Jurkat, Clone E6-1 (cell line): ENCODE measurements around the gene PIK3R5. TPM values are rescaled to one million over a fixed set of nuclear protein-coding genes. Genes with fewer than 3 reads are reported as not detected.

ENCODE experiments used
- DNase-seq: peaks from one replicate; pipeline ENCODE4 v3.0.0-alpha.2; 2011; ENCODE audit warnings: low read depth, low spot score
- H3K4me3 ChIP-seq: 2 replicates; pipeline ENCODE4 v1.5.1; 2011; ENCODE audit warnings: mild to moderate bottlenecking, low read length, control low read depth, moderate library complexity
- polyA plus RNA-seq: library from polyadenylated mRNA; unstranded; fragments of >200 nt; gene quantifications from one replicate; pipeline ENCODE4 v1.2.1, GENCODE V29; 2012; ENCODE audit warnings: missing spikeins; ENCODE audit not compliant: insufficient read length, insufficient read depth

PIK3R5 gene
- polyA plus RNA-seq: 19.5 TPM

DNA sequence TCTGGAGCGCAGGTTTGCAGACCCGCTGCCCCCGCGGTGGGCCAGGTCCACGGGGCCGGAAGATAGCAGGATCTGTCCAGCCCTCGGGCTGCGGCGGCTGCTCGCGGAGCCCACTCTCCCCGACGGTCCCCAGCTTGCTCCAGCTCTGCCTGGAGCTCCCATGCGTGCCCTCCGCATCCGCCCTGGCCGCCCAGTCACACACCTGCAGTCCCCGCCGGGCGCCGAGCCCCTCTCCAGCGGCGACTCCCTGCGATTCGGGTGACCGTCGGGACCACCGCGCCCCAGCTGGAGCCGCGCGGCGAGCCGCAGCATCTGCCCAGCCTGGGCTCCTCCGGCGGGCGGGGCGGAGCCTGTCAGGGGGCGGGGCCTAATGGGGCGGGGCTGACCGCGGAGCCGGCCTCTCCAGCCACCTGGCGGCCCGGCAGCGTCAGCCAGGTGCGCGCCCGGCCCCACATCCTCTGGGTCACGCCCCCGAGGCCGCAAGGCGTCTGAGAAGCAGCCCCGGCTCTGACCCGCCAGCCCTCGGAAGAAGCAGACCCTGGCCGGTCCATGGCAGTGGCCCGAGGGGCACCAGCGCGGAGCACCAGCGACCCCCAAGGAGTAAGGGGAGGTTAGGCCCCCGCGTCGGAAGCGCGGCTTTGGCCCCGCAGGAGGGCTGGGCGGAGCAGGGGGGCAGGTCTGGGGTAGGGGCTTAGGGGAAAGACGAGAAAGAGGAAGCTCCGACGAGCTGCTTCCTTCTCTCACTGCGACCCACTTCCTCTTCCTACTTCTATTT, at the start of gene PIK3R5:
Gene PIK3R5, minus strand, starts transcription at position 314 of the 775 bp plus-strand sequence. CDS start 54,213 bp downstream, outside the sequence.
- peak within 1 kb of the TSS; percentile 65 for H3K4me3 ChIP-seq
- DNase-seq: peak; percentile 40

GRCh38 chr17:9011001-9011400, 45.5 kb upstream of the PIK3R5 start:
- no peak for DNase-seq
- H3K4me3 ChIP-seq: no peak overlapping the region

- no peak overlapping the region for H3K4me3 ChIP-seq
- no peak for DNase-seq
Observed at GRCh38 chr17:9009737-9010136, 44.2 kb upstream of the PIK3R5 start.

DNA sequence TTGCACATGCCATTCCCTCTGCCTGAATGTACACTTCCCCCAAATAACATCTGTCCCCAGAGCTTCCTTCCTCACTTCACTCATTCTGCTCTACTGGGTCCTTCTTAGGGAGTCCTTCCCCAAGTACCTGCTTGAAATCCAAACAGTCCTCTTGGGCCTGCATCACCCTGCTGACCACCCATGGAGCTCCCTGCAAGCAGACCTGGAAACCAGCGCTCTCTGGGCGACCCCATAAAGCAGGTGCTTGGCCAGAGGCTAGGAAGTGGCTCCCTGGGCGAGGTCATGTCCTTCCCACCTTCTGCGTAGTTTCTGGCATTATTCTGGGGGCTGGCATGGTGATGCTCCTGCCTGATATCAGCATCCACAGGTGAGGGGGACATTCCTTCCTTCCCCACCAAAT, 43.6 kb upstream of the PIK3R5 start:
- DNase-seq: no peak
- H3K4me3 ChIP-seq: no peak overlapping the region

DNA sequence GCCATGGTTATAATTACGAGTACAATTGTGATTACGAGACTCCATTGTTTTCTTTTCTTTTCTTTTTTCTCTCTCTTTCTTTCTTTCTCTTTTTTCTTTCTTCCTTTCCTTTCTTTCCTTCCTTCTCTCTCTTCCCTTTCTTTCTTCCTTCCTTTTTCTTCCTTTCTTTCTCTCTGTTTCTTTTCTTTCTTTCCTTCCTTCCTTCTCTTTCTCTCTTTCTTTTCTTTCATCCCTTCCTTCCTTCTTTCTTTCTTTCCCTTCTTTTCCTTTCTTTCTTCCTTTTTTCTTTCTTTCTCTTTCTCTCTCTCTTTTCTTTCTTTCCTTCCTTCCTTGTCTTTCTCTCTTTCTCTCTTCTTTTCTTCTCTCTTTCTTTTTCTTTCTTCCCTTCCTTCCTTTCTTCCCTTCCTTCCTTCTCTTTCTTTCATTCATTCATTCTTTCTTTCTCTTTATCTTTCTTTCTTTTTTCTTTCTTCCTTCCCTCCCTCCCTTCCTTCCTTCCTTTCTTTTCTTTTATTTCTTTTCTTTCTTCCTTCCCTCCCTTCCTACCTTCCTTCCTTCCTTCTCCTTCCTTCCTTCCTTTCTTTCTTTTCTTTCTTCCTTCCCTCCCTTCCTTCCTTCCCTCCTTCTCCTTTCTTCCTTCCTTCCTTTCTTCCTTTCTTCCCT, 41.7 kb upstream of the PIK3R5 start:
- H3K4me3 ChIP-seq: no peak overlapping the region
- no peak for DNase-seq

GRCh38 chr17:9006175-9006767, 40.8 kb upstream of the PIK3R5 start:
- DNase-seq: no peak
- no peak overlapping the region for H3K4me3 ChIP-seq

DNA sequence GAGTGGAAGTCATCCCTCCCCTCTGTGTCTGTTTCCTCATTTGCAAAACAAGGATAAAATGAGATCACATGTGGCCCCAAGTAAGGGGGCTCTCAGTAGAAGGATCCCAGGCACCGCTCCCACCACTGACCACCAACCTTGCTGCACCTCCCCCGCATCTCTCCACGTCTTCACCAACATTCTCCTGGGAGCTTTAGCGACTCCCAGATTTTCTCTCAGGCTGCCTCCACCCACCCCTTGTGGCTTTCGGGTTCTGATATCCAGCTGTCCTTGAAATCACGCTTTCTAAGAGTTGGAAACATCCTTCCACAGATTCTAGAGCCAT, 39.4 kb upstream of the PIK3R5 start:
- DNase-seq: no peak

GRCh38 chr17:9004132-9004960, 38.8 kb upstream of the PIK3R5 start:
- DNase-seq: no peak
- H3K4me3 ChIP-seq: no peak overlapping the region

More for the DNA sequence above, 39.4 kb upstream of the PIK3R5 start:
- H3K4me3 ChIP-seq: no peak overlapping the region

- H3K4me3 ChIP-seq: no peak overlapping the region
Observed at GRCh38 chr17:9003355-9004131, 38.0 kb upstream of the PIK3R5 start.

DNA sequence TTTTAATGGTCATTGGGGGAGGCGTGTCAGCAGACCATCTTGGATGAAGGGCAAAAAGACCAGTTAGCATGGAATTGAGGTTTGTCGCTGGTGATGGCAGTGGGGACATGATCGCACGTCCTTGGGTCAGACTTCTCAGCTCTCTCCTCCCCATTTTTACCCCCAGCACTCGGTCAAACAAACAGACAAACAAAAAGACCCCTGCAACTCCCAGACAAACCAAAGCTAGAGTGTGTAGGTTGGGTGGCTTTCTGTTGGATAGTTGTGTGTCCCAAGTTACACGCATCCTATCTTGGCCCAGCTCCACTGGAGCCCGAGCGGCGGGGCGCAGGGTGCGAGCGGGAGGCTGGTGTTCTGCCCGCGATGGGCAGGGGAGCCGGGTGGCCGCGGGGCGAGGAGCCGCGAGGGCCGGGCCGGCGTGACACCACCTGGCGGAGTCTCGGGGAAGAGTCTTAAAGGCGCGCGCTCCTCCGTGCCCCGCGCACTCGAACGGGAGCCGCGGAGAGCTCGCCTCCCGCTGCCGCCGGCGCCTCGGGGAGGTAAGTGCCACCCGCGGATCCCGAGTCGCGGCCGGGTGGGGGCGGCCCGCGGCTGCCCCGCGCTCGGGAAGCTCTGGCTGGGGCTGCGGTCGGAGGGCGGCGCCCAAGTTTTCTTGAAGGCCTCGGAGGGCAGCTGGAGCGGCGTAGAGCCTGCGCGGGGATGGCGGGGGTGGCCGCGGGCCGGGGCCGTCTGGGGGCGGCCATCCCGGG, 37.3 kb upstream of the PIK3R5 start:
- DNase-seq: no peak
- no peak overlapping the region for H3K4me3 ChIP-seq

More at GRCh38 chr17:9003355-9004131, 38.0 kb upstream of the PIK3R5 start:
- DNase-seq: no peak

DNA sequence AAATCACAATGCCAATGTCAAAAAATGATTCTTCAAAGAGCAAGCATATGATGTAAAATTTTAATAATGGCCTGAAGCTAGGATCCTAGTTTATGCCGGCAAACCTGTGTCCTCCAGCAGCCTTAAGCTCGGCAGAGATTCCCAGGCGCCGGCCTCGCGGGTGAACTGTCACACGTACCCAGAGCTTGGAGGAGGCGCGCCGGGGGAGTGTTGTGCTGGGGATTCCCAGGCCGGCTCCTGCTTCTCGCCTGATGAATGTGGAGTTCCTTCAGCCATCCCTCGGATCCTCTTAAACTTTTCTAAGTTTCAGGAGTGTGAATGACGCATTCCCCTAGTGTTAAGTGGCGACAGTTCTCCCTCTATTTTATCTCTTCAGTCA, 36.7 kb upstream of the PIK3R5 start:
- DNase-seq: no peak
- H3K4me3 ChIP-seq: no peak overlapping the region

DNA sequence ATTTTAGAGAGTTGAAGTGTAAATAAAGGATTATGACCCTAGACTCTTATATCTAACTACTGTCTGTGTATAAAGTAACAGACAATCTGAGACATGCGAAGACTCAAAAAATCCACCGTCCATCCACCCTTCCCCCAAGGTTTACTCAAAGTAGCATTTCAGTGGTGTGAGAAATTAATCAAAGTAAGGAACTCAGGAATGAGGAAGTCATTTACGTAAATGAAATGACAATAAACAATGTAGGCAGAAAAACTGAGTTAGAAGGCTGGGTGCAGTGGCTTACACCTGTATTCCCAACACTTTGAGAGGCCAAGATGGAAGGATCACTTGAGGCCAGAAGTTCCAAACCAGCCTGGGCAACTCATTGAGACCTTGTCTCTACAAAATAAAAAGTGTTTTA, 36.1 kb upstream of the PIK3R5 start:
- H3K4me3 ChIP-seq: no peak overlapping the region
- DNase-seq: no peak

- no peak overlapping the region for H3K4me3 ChIP-seq
- peak; percentile 61 for DNase-seq
Observed at GRCh38 chr17:8997994-8998628, 32.6 kb upstream of the PIK3R5 start.

GRCh38 chr17:8995711-8996110, 30.2 kb upstream of the PIK3R5 start:
- no peak overlapping the region for H3K4me3 ChIP-seq
- no peak for DNase-seq

DNA sequence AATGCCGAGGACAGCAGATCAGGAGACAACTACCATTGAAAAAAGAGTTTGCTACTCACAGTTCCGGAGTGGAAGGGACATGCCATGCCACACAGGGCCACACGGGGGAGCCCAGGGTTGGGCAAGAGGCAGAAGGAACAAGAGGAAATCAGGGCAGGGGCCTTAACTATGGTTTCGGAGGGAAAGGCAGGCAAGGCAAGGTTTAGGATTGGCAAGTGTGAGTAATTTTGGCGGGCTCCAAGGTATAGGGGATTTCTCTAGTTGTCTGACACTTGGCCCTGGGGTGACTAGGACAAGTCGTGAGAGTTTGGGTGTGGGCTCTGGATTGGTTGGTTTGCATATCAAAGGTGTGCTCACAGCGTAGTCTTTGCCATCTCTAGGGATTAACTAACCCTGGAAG, 28.8 kb upstream of the PIK3R5 start:
- no peak overlapping the region for H3K4me3 ChIP-seq
- peak; percentile 58 for DNase-seq

DNA sequence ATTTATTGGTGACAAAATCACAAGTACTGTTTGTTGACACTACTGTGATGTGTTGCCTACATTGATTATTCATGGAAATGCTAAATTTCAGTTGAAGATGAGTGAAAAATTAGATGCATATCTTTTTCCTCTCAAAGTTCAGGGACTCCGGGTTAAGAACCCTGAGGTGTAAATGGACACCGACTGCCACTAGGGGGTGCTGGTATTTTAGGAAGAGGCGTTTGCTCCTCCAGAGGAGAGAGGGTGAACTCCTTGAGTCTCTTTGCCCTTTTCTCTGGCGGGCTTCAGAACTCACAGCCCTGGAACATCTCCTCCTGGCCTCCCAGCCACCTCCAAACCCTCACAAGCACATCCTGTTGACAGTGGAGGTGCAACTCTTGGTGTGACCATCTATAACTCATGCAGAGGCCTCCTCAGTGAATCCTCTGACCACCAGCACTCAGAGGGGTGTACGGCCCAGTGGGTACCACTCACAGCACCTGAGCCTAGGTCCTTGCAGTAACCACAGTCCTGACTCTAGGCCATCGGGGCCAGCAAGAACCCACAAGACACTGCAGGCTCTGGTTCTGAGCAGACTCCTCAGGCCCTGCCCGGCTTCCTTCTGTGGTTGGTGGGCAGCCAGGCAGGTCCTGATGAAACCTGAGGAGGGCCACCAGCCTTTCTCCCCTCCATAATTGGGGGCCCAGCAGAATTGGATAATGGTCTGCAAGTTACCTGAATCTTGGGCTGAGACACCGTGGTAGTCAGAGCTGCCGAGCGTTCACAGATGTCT, 26.2 kb upstream of the PIK3R5 start:
- DNase-seq: peak; percentile 71

More for the DNA sequence above, 26.2 kb upstream of the PIK3R5 start:
- no peak overlapping the region for H3K4me3 ChIP-seq
